AG10803 (cell line): ENCODE data around the gene NLRP13.

Source experiments
- DNase-seq: peaks from one replicate; pipeline ENCODE4 v3.0.0; 2010; ENCODE audit warnings: low read depth
- H3K4me3 ChIP-seq: 2 replicates; pipeline ENCODE4 v1.5.1; 2011; ENCODE audit warnings: mild to moderate bottlenecking, low read length, control low read depth
- CTCF ChIP-seq: conservative IDR thresholded peaks from 2 replicates; pipeline ENCODE4 v1.5.1; 2011; ENCODE audit warnings: mild to moderate bottlenecking, low read length, control low read depth, inconsistent platforms

Gene NLRP13

GRCh38 chr19:55858969-55859368 is 73.2 kb downstream of the NLRP13 start:
- TF ChIP-seq CTCF = no peak
- H3K4me3 ChIP-seq = no peak overlapping the region
- DNase-seq = no peak

GRCh38 chr19:55858401-55858800 is 73.7 kb downstream of the NLRP13 start:
- H3K4me3 ChIP-seq = no peak overlapping the region
- TF ChIP-seq CTCF = no peak
- no peak for DNase-seq

- no peak for TF ChIP-seq CTCF
- DNase-seq = no peak
- no peak overlapping the region for H3K4me3 ChIP-seq
These were observed 74.2 kb downstream of the NLRP13 start for GRCh38 chr19:55857974-55858373.

- DNase-seq = no peak
- H3K4me3 ChIP-seq = no peak overlapping the region
- no peak for TF ChIP-seq CTCF
These were observed 75.0 kb downstream of the NLRP13 start for GRCh38 chr19:55857149-55857548.

- TF ChIP-seq CTCF = no peak
- no peak for DNase-seq
- no peak overlapping the region for H3K4me3 ChIP-seq
These were observed 77.0 kb downstream of the NLRP13 start for GRCh38 chr19:55855160-55855559.
